HCT116 (cell line): ENCODE measurements around the gene MCM9.

Experiments used
- CBX3 ChIP-seq: IDR thresholded peaks from 2 replicates; pipeline ENCODE4 v1.6.1; 2012; ENCODE audit warnings: low read depth
- CEBPB ChIP-seq: IDR thresholded peaks from 2 replicates; pipeline ENCODE4 v1.6.1; 2012; ENCODE audit warnings: low read depth
- EZH2phosphoT487 ChIP-seq: fragments of 200-600 bp; IDR thresholded peaks from 2 replicates; pipeline ENCODE4 v1.6.1; 2018; ENCODE audit warnings: antibody characterized with exemption, borderline replicate concordance
- JUND ChIP-seq: IDR thresholded peaks from 2 replicates; pipeline ENCODE4 v1.6.1; 2012
- POLR2A ChIP-seq: IDR thresholded peaks from 2 replicates; pipeline ENCODE4 v1.7.0; 2011; ENCODE audit warnings: borderline replicate concordance; ENCODE audit not compliant: insufficient read depth, insufficient read length; ENCODE audit errors: extremely low read depth
- RAD21 ChIP-seq: IDR thresholded peaks from 2 replicates; pipeline ENCODE4 v1.6.1; 2012; ENCODE audit warnings: low read depth, mild to moderate bottlenecking
- SIN3A ChIP-seq: IDR thresholded peaks from 2 replicates; pipeline ENCODE4 v1.6.1; 2012; ENCODE audit warnings: low read depth
- SP1 ChIP-seq: IDR thresholded peaks from 2 replicates; pipeline ENCODE4 v1.6.1; 2012; ENCODE audit warnings: low read depth
- TF ChIP-seq, protein P1 (sequence below), 3 experiments: fragments of 200-600 bp in 1 of 3; sonication (generic) in 1 of 3; IDR thresholded peaks in 2 of 3; conservative IDR thresholded peaks in 1 of 3; 2 replicates each; pipeline ENCODE4 v1.5.1; 2012 to 2017; ENCODE audit warnings: low read depth in 2 of 3, low read length in 2 of 3, antibody characterized with exemption in 1 of 3, borderline replicate concordance in 1 of 3, control low read depth in 1 of 3, mild to moderate bottlenecking in 1 of 3, mixed read lengths in 1 of 3, mixed run types in 1 of 3, moderate library complexity in 1 of 3; ENCODE audit not compliant: insufficient read depth in 1 of 3
- TF ChIP-seq, protein P2 (sequence below): IDR thresholded peaks from 2 replicates; pipeline ENCODE4 v1.6.1; 2011; ENCODE audit warnings: mild to moderate bottlenecking, low read length, moderate library complexity; ENCODE audit not compliant: insufficient replicate concordance; ENCODE audit errors: extremely low read depth
- TF ChIP-seq, protein P3 (sequence below): IDR thresholded peaks from 2 replicates; pipeline ENCODE4 v1.6.1; 2012; ENCODE audit warnings: low read depth
- TF ChIP-seq, protein P4 (sequence below): IDR thresholded peaks from 2 replicates; pipeline ENCODE4 v1.6.1; 2012

DNA sequence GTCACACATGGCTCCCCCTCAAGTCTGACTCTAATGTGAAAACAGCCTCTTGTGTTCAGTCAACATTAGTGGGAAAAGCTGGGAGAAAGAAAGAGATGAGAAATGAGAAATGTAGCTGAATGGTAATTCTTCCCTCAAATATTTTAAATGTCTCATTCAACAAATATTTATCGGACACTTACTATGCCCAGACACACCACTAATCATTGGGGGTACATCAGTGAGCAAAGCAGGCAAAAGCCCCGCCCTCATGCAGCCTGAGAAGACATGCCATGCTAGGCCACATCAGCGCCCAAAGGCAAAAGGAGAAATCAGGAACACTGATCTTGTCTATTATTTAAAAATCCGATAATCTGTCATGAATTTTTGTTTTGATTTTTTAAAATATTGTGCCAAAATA is 130.9 kb downstream of the MCM9 start:
- TF ChIP-seq, protein P1, sequence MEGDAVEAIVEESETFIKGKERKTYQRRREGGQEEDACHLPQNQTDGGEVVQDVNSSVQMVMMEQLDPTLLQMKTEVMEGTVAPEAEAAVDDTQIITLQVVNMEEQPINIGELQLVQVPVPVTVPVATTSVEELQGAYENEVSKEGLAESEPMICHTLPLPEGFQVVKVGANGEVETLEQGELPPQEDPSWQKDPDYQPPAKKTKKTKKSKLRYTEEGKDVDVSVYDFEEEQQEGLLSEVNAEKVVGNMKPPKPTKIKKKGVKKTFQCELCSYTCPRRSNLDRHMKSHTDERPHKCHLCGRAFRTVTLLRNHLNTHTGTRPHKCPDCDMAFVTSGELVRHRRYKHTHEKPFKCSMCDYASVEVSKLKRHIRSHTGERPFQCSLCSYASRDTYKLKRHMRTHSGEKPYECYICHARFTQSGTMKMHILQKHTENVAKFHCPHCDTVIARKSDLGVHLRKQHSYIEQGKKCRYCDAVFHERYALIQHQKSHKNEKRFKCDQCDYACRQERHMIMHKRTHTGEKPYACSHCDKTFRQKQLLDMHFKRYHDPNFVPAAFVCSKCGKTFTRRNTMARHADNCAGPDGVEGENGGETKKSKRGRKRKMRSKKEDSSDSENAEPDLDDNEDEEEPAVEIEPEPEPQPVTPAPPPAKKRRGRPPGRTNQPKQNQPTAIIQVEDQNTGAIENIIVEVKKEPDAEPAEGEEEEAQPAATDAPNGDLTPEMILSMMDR (IDR thresholded peaks at IDR 0.05 in 2 of 3, conservative IDR thresholded peaks at IDR 0.05 in 1 of 3; ENCODE audit: borderline replicate concordance in 1 of 3, insufficient read depth in 1 of 3, low read depth in 2 of 3, low read length in 2 of 3), result no peak
- TF ChIP-seq CBX3, result no peak
- TF ChIP-seq POLR2A, result no peak
- TF ChIP-seq, protein P2, sequence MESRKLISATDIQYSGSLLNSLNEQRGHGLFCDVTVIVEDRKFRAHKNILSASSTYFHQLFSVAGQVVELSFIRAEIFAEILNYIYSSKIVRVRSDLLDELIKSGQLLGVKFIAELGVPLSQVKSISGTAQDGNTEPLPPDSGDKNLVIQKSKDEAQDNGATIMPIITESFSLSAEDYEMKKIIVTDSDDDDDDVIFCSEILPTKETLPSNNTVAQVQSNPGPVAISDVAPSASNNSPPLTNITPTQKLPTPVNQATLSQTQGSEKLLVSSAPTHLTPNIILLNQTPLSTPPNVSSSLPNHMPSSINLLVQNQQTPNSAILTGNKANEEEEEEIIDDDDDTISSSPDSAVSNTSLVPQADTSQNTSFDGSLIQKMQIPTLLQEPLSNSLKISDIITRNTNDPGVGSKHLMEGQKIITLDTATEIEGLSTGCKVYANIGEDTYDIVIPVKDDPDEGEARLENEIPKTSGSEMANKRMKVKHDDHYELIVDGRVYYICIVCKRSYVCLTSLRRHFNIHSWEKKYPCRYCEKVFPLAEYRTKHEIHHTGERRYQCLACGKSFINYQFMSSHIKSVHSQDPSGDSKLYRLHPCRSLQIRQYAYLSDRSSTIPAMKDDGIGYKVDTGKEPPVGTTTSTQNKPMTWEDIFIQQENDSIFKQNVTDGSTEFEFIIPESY, result no peak
- no peak for TF ChIP-seq RAD21
- TF ChIP-seq SP1, result no peak
- TF ChIP-seq EZH2phosphoT487, result no peak
- TF ChIP-seq, protein P3, sequence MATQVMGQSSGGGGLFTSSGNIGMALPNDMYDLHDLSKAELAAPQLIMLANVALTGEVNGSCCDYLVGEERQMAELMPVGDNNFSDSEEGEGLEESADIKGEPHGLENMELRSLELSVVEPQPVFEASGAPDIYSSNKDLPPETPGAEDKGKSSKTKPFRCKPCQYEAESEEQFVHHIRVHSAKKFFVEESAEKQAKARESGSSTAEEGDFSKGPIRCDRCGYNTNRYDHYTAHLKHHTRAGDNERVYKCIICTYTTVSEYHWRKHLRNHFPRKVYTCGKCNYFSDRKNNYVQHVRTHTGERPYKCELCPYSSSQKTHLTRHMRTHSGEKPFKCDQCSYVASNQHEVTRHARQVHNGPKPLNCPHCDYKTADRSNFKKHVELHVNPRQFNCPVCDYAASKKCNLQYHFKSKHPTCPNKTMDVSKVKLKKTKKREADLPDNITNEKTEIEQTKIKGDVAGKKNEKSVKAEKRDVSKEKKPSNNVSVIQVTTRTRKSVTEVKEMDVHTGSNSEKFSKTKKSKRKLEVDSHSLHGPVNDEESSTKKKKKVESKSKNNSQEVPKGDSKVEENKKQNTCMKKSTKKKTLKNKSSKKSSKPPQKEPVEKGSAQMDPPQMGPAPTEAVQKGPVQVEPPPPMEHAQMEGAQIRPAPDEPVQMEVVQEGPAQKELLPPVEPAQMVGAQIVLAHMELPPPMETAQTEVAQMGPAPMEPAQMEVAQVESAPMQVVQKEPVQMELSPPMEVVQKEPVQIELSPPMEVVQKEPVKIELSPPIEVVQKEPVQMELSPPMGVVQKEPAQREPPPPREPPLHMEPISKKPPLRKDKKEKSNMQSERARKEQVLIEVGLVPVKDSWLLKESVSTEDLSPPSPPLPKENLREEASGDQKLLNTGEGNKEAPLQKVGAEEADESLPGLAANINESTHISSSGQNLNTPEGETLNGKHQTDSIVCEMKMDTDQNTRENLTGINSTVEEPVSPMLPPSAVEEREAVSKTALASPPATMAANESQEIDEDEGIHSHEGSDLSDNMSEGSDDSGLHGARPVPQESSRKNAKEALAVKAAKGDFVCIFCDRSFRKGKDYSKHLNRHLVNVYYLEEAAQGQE, result no peak
- TF ChIP-seq CEBPB, result no peak
- TF ChIP-seq SIN3A, result no peak
- TF ChIP-seq, protein P4, sequence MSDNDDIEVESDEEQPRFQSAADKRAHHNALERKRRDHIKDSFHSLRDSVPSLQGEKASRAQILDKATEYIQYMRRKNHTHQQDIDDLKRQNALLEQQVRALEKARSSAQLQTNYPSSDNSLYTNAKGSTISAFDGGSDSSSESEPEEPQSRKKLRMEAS, result no peak
- TF ChIP-seq JUND, result no peak
